Measurements from ENCODE around the gene INTS6.

The INTS6 gene

GRCh38 chr13:51324714-51325420, 128.0 kb downstream of the INTS6 start:
- DNase-seq (ENCODE audit: low read depth in 2 of 3, low spot score in 1 of 3), result no peak

- no peak for DNase-seq (ENCODE audit: low read depth in 2 of 3, low spot score in 1 of 3)
Measured at GRCh38 chr13:51323824-51324511, 128.9 kb downstream of the INTS6 start.

- DNase-seq (ENCODE audit: low read depth in 2 of 3, low spot score in 1 of 3), result no peak
Measured at GRCh38 chr13:51322826-51323225, 130.0 kb downstream of the INTS6 start.

- DNase-seq (ENCODE audit: low read depth in 2 of 3, low spot score in 1 of 3), result no peak
Measured at GRCh38 chr13:51321836-51322235, 131.0 kb downstream of the INTS6 start.

GRCh38 chr13:51318876-51319275, 134.0 kb downstream of the INTS6 start:
- DNase-seq (ENCODE audit: low read depth in 2 of 3, low spot score in 1 of 3), result no peak

GRCh38 chr13:51318015-51318414, 134.8 kb downstream of the INTS6 start:
- DNase-seq (ENCODE audit: low read depth in 2 of 3, low spot score in 1 of 3), result no peak

- DNase-seq (ENCODE audit: low read depth in 2 of 3, low spot score in 1 of 3), result no peak
Measured at GRCh38 chr13:51317262-51317661, 135.6 kb downstream of the INTS6 start.

- DNase-seq (ENCODE audit: low read depth in 2 of 3, low spot score in 1 of 3), result no peak
Measured at GRCh38 chr13:51313619-51314018, 139.2 kb downstream of the INTS6 start.

GRCh38 chr13:51311957-51312520, 140.8 kb downstream of the INTS6 start:
- no peak for DNase-seq (ENCODE audit: low read depth in 2 of 3, low spot score in 1 of 3)

Measured in stimulated activated CD4-positive, alpha-beta T cell treated with anti-CD3 and anti-CD28 coated beads, Interleukin-12 subunit alpha, Interleukin-12 subunit beta, amount 100 ng/mL, for 48 hours (primary cell).